ENCODE measurements around the gene GPR146.

GRCh38 chr7:1104516-1105179, 60.3 kb downstream of the GPR146 start:
- TF ChIP-seq POLR2AphosphoS5 (IDR thresholded peaks at IDR 0.05) (no peak), POLR2A (IDR thresholded peaks at IDR 0.05) (no peak)
